Stomach (tissue), 9 donors: ENCODE data around the gene EME2. TPM values are rescaled to one million over a fixed set of nuclear protein-coding genes. Genes with fewer than 3 reads are reported as not detected.

ENCODE experiments used
- DNase-seq, 2 donors: peaks; one replicate each; pipeline versions ENCODE4 v3.0.0 to v3.0.0-alpha.2; 2013 to 2019
- H3K27ac ChIP-seq, 5 donors: fragments of 200-600 bp in 4 of 5; sonication (generic) in 4 of 5; one replicate each; pipeline ENCODE4 v1.5.1; 2013 to 2019; ENCODE audit warnings: mild to moderate bottlenecking in 1 of 5, moderate library complexity in 1 of 5
- H3K27me3 ChIP-seq, 3 donors: fragments of 200-600 bp; sonication (generic); one replicate each; pipeline ENCODE4 v1.5.1; 2017 to 2019; ENCODE audit warnings: mixed run types in 1 of 3
- H3K36me3 ChIP-seq, 4 donors: fragments of 200-600 bp; sonication (generic); 1 replicate in 3 of 4; 2 replicates in 1 of 4; pipeline ENCODE4 v1.5.1; 2016 to 2019
- H3K4me1 ChIP-seq, 4 donors: fragments of 200-600 bp; sonication (generic); one replicate each; pipeline ENCODE4 v1.5.1; 2016 to 2019
- H3K4me3 ChIP-seq, 4 donors: fragments of 200-600 bp; sonication (generic) in 3 of 4; one replicate each; pipeline ENCODE4 v1.5.1; 2016 to 2019; ENCODE audit warnings: mild to moderate bottlenecking in 1 of 4
- H3K9me3 ChIP-seq, 4 donors: fragments of 200-600 bp; sonication (generic); one replicate each; pipeline ENCODE4 v1.5.1; 2016 to 2019
- CTCF ChIP-seq, 7 experiments: fragments of 450-650 bp in 4 of 7; fragments of 200-600 bp in 3 of 7; sonication (generic) in 3 of 7; IDR thresholded peaks; one replicate each; pipeline ENCODE4 v1.5.1; 2016 to 2019; ENCODE audit warnings: antibody characterized with exemption in 7 of 7, control low read depth in 2 of 7, mild to moderate bottlenecking in 1 of 7
- EP300 ChIP-seq: sonication (generic); formaldehyde crosslinking; IDR thresholded peaks from one replicate; pipeline ENCODE4 v1.6.1; 2017; ENCODE audit warnings: antibody characterized with exemption
- POLR2A ChIP-seq, 4 donors: fragments of 450-650 bp; IDR thresholded peaks; one replicate each; pipeline ENCODE4 v1.6.1; 2016; ENCODE audit warnings: antibody characterized with exemption in 4 of 4, control low read depth in 2 of 4, mild to moderate bottlenecking in 1 of 4, moderate library complexity in 1 of 4
- POLR2AphosphoS5 ChIP-seq, 3 donors: sonication (generic); formaldehyde crosslinking; IDR thresholded peaks; one replicate each; pipeline ENCODE4 v1.6.1; 2016; ENCODE audit warnings: antibody characterized with exemption in 3 of 3
- WGBS, 5 donors: extraction: QIAGEN DNeasy Blood & Tissue Kit in 3 of 5; methylation state at CpG; one replicate each; pipeline versions ENCODE4 v1.1.5 to v1.1.7; 2013 to 2018; 5-methylcytosine and 5-hydroxymethylcytosine counted together
- intact Hi-C: fragments of 100-400 bp; cut with DNase I; formaldehyde crosslinking; loops from one replicate; pipeline ENCODE4 v1.15.1; 2023; ENCODE audit warnings: low total_unique reads
- polyA plus RNA-seq, 3 donors: library from polyadenylated mRNA; stranded (reverse); fragments of 200-250 nt; gene quantifications; one replicate each; pipeline ENCODE4 v1.2.3, GENCODE V29; 2013
- small RNA-seq, 4 donors: library from RNA; depleted of rRNA; stranded (forward); fragments of <200 nt; gene quantifications; one replicate each; pipeline ENCODE3, GENCODE V24; 2016
- total RNA-seq, 5 donors: library from RNA; depleted of rRNA; stranded (reverse); fragments of >200 nt; gene quantifications; one replicate each; pipeline versions ENCODE4 v1.1.0 to v1.2.3, GENCODE V29; 2014 to 2016
- donor health status: healthy with polysubstance abuse.
- donor health status: Bipolar disorder and iron deficiency.
- donor health status: healthy.

EME2 gene
- total and polyA plus RNA-seq, 8 donors = 2.6 to 94.1 (median 13.3) TPM

GRCh38 chr16:1821861-1822611 is 49.4 kb downstream of the EME2 start:
- WGBS, 5 donors = 90 to 92% (median 92%) methylated on average over 21 to 24 of the region's 24 CpGs
- peaks cover 20 to 60% (median 60%) of the 10 kb centered on the region in 4 donors for H3K36me3 ChIP-seq

GRCh38 chr16:1822801-1823200 is 50.2 kb downstream of the EME2 start:
- no peak overlapping the region for H3K27ac ChIP-seq
- no peak for TF ChIP-seq CTCF (IDR thresholded peaks at IDR 0.05)
- TF ChIP-seq POLR2A (IDR thresholded peaks at IDR 0.05) = no peak
- TF ChIP-seq POLR2AphosphoS5 (IDR thresholded peaks at IDR 0.05) = no peak
- TF ChIP-seq EP300 = no peak
- WGBS, 5 donors = 91 to 95% (median 94%) methylated on average over 16 of the region's 16 CpGs
- H3K9me3 ChIP-seq = no peaks in the 10 kb centered on the region
- peaks cover 13 to 35% (median 30%) of the 10 kb centered on the region in 4 donors for H3K4me1 ChIP-seq
- peaks cover 19 to 53% (median 52%) of the 10 kb centered on the region in 4 donors for H3K36me3 ChIP-seq
- H3K27me3 ChIP-seq = no peaks in the 10 kb centered on the region
- H3K4me3 ChIP-seq = no peak overlapping the region
- intact Hi-C loops = no loop called here
- DNase-seq = no peak

More at GRCh38 chr16:1821861-1822611, 49.4 kb downstream of the EME2 start:
- intact Hi-C loops = no loop called here
- no peak overlapping the region for H3K27ac ChIP-seq
- no peaks in the 10 kb centered on the region for H3K27me3 ChIP-seq
- H3K9me3 ChIP-seq = no peaks in the 10 kb centered on the region
- H3K4me1 ChIP-seq = peaks cover 10 to 28% (median 25%) of the 10 kb centered on the region in 4 donors
- TF ChIP-seq CTCF (IDR thresholded peaks at IDR 0.05) = no peak
- no peak for TF ChIP-seq POLR2A (IDR thresholded peaks at IDR 0.05)
- TF ChIP-seq POLR2AphosphoS5 (IDR thresholded peaks at IDR 0.05) = no peak
- no peak for TF ChIP-seq EP300
- H3K4me3 ChIP-seq = no peak overlapping the region
- no peak for DNase-seq

GRCh38 chr16:1823821-1824220 is 51.2 kb downstream of the EME2 start:
- H3K36me3 ChIP-seq = peaks cover 16 to 43% (median 42%) of the 10 kb centered on the region in 4 donors
- H3K27ac ChIP-seq = no peak overlapping the region
- no peaks in the 10 kb centered on the region for H3K27me3 ChIP-seq
- H3K9me3 ChIP-seq = no peaks in the 10 kb centered on the region
- WGBS, 5 donors = 38 to 51% (median 42%) methylated on average over 9 of the region's 9 CpGs
- H3K4me1 ChIP-seq = peaks cover 20 to 46% (median 40%) of the 10 kb centered on the region in 4 donors
- intact Hi-C loops = no loop called here
- no peak for TF ChIP-seq EP300
- no peak for TF ChIP-seq POLR2AphosphoS5 (IDR thresholded peaks at IDR 0.05)
- TF ChIP-seq CTCF (IDR thresholded peaks at IDR 0.05) = no peak
- no peak for TF ChIP-seq POLR2A (IDR thresholded peaks at IDR 0.05)
- H3K4me3 ChIP-seq = no peak overlapping the region
- DNase-seq = peak; percentile 55 to 83

- intact Hi-C loops = no loop called here
- H3K27me3 ChIP-seq = no peaks in the 10 kb centered on the region
- peak overlapping the region; percentile 73 to 98 (median 94) for H3K27ac ChIP-seq
- 41 to 60% (median 48%) methylated on average over 15 of the region's 15 CpGs for WGBS, 5 donors
- peaks cover 11 to 31% (median 27%) of the 10 kb centered on the region in 4 donors for H3K36me3 ChIP-seq
- H3K4me3 ChIP-seq = peak overlapping the region; percentile 88 to 100 (median 96)
- H3K9me3 ChIP-seq = no peaks in the 10 kb centered on the region
- TF ChIP-seq POLR2AphosphoS5 (IDR thresholded peaks at IDR 0.05) = no peak
- no peak for TF ChIP-seq EP300
- no peak for TF ChIP-seq CTCF (IDR thresholded peaks at IDR 0.05)
- no peak for TF ChIP-seq POLR2A (IDR thresholded peaks at IDR 0.05)
- H3K4me1 ChIP-seq = peaks cover 29 to 61% (median 56%) of the 10 kb centered on the region in 4 donors
- DNase-seq = peak in 1 of 2 donors; percentile 46
Observed at GRCh38 chr16:1825381-1825863, 52.8 kb downstream of the EME2 start.

Small RNAs within 50 kb of the gene (small RNA-seq; reads per million reads assigned to genes)
- 0 to 1.4 (median 0.26) reads per million in 4 donors for gene MIR3177

Other genes with a start within 250 kb of the EME2 start
- 10 to 100 TPM in 3 of 5 donors, 1 to 10 TPM in 2; 2.7 to 45.8 (median 15.2) TPM for gene TMEM204, start 239.1 kb upstream of the EME2 start, total RNA-seq
- gene TMEM204, start 239.1 kb upstream of the EME2 start, polyA plus RNA-seq = 10 to 100 TPM; 10.2 to 20.5 (median 19.9) TPM
- 10 to 100 TPM in 3 of 5 donors, 1 to 10 TPM in 2; 4.7 to 19.7 (median 17.4) TPM for gene IFT140, start 160.7 kb upstream of the EME2 start, total RNA-seq
- 1 to 10 TPM; 5.8 to 8.5 (median 8.0) TPM for gene IFT140, start 160.7 kb upstream of the EME2 start, polyA plus RNA-seq
- gene CRAMP1, start 160.4 kb upstream of the EME2 start, total RNA-seq = 10 to 100 TPM in 4 of 5 donors, 1 to 10 TPM in 1; 9.9 to 28.1 (median 14.6) TPM
- gene CRAMP1, start 160.4 kb upstream of the EME2 start, polyA plus RNA-seq = 1 to 10 TPM; 3.4 to 4.6 (median 4.6) TPM
- gene JPT2, start 94.5 kb upstream of the EME2 start, total RNA-seq = 100 to 1,000 TPM in 1 of 5 donors, 10 to 100 TPM in 4; 13.4 to 118 (median 49.3) TPM
- 10 to 100 TPM; 24.3 to 34.4 (median 24.4) TPM for gene JPT2, start 94.5 kb upstream of the EME2 start, polyA plus RNA-seq
- gene MAPK8IP3, start 66.6 kb upstream of the EME2 start, total RNA-seq = 100 to 1,000 TPM in 3 of 5 donors, 10 to 100 TPM in 2; 42.6 to 320 (median 133) TPM
- 10 to 100 TPM; 10.1 to 38.9 (median 29.9) TPM for gene MAPK8IP3, start 66.6 kb upstream of the EME2 start, polyA plus RNA-seq
- 100 to 1,000 TPM in 2 of 5 donors, 10 to 100 TPM in 3; 18.7 to 420 (median 52.1) TPM for gene NME3, start 1.3 kb upstream of the EME2 start, total RNA-seq
- 100 to 1,000 TPM; 116 to 194 (median 135) TPM for gene NME3, start 1.3 kb upstream of the EME2 start, polyA plus RNA-seq
- 100 to 1,000 TPM in 1 of 5 donors, 10 to 100 TPM in 4; 21.1 to 204 (median 64.7) TPM for gene MRPS34, start 324 bp downstream of the EME2 start, total RNA-seq
- 100 to 1,000 TPM; 120 to 155 (median 126) TPM for gene MRPS34, start 324 bp downstream of the EME2 start, polyA plus RNA-seq
- 100 to 1,000 TPM in 1 of 5 donors, 10 to 100 TPM in 4; 22.2 to 186 (median 70.9) TPM for gene SPSB3, start 9.8 kb downstream of the EME2 start, total RNA-seq
- 100 to 1,000 TPM in 1 of 3 donors, 10 to 100 TPM in 2; 54.2 to 111 (median 83.6) TPM for gene SPSB3, start 9.8 kb downstream of the EME2 start, polyA plus RNA-seq
- 100 to 1,000 TPM in 1 of 5 donors, 10 to 100 TPM in 4; 14.7 to 171 (median 54.8) TPM for gene NUBP2, start 10.2 kb downstream of the EME2 start, total RNA-seq
- 10 to 100 TPM; 60.6 to 86.0 (median 74.7) TPM for gene NUBP2, start 10.2 kb downstream of the EME2 start, polyA plus RNA-seq
- gene IGFALS, start 20.9 kb downstream of the EME2 start, total RNA-seq = 10 to 100 TPM in 2 of 5 donors, 1 to 10 TPM in 2, not detected in 1; 2.9 to 24.6 (median 8.8) TPM
- gene IGFALS, start 20.9 kb downstream of the EME2 start, polyA plus RNA-seq = 10 to 100 TPM in 1 of 3 donors, 1 to 10 TPM in 2; 2.4 to 21.0 (median 6.0) TPM
- gene HAGH, start 54.0 kb downstream of the EME2 start, total RNA-seq = 100 to 1,000 TPM in 1 of 5 donors, 10 to 100 TPM in 4; 30.3 to 119 (median 64.8) TPM
- gene HAGH, start 54.0 kb downstream of the EME2 start, polyA plus RNA-seq = 10 to 100 TPM; 64.9 to 80.2 (median 73.5) TPM
- 100 to 1,000 TPM in 1 of 5 donors, 10 to 100 TPM in 4; 16.7 to 484 (median 36.6) TPM for gene FAHD1, start 54.4 kb downstream of the EME2 start, total RNA-seq
- 10 to 100 TPM; 15.4 to 37.7 (median 22.8) TPM for gene FAHD1, start 54.4 kb downstream of the EME2 start, polyA plus RNA-seq
- gene MEIOB, start 99.4 kb downstream of the EME2 start, total RNA-seq = not detected
- under 1 TPM in 1 of 3 donors, not detected in 2; 0.13 TPM for gene MEIOB, start 99.4 kb downstream of the EME2 start, polyA plus RNA-seq
- not detected for gene HS3ST6, start 145.6 kb downstream of the EME2 start, total RNA-seq
- 1 to 10 TPM in 1 of 3 donors, not detected in 2; 1.6 TPM for gene HS3ST6, start 145.6 kb downstream of the EME2 start, polyA plus RNA-seq
- 10 to 100 TPM in 3 of 5 donors, 1 to 10 TPM in 1, not detected in 1; 6.2 to 61.1 (median 16.3) TPM for gene MSRB1, start 170.4 kb downstream of the EME2 start, total RNA-seq
- 10 to 100 TPM; 31.2 to 68.5 (median 48.9) TPM for gene MSRB1, start 170.4 kb downstream of the EME2 start, polyA plus RNA-seq
- not detected for gene RPL3L, start 181.9 kb downstream of the EME2 start, total RNA-seq
- gene RPL3L, start 181.9 kb downstream of the EME2 start, polyA plus RNA-seq = under 1 TPM in 2 of 3 donors, not detected in 1; 0.05 to 0.19 TPM
- gene NDUFB10, start 186.7 kb downstream of the EME2 start, total RNA-seq = 100 to 1,000 TPM in 1 of 5 donors, 10 to 100 TPM in 4; 28.6 to 119 (median 57.5) TPM
- 100 to 1,000 TPM; 242 to 285 (median 253) TPM for gene NDUFB10, start 186.7 kb downstream of the EME2 start, polyA plus RNA-seq
- 1,000 to 10,000 TPM in 4 of 5 donors, 100 to 1,000 TPM in 1; 997 to 2,615 (median 1,653) TPM for gene RPS2, start 192.0 kb downstream of the EME2 start, total RNA-seq
- 1,000 to 10,000 TPM; 2,720 to 4,842 (median 2,788) TPM for gene RPS2, start 192.0 kb downstream of the EME2 start, polyA plus RNA-seq
- not detected for gene RNF151, start 194.0 kb downstream of the EME2 start, total RNA-seq
- gene RNF151, start 194.0 kb downstream of the EME2 start, polyA plus RNA-seq = not detected
- gene TBL3, start 199.2 kb downstream of the EME2 start, total RNA-seq = 100 to 1,000 TPM in 1 of 5 donors, 10 to 100 TPM in 3, 1 to 10 TPM in 1; 9.4 to 174 (median 26.3) TPM
- 10 to 100 TPM; 32.7 to 52.7 (median 48.9) TPM for gene TBL3, start 199.2 kb downstream of the EME2 start, polyA plus RNA-seq
- gene NOXO1, start 208.7 kb downstream of the EME2 start, total RNA-seq = 10 to 100 TPM in 1 of 5 donors, not detected in 4; 58.2 TPM
- 1 to 10 TPM; 1.2 to 3.4 (median 2.6) TPM for gene NOXO1, start 208.7 kb downstream of the EME2 start, polyA plus RNA-seq
- gene GFER, start 211.4 kb downstream of the EME2 start, total RNA-seq = 100 to 1,000 TPM in 1 of 5 donors, 10 to 100 TPM in 1, 1 to 10 TPM in 3; 3.1 to 313 (median 9.9) TPM
- 10 to 100 TPM; 31.2 to 50.6 (median 36.1) TPM for gene GFER, start 211.4 kb downstream of the EME2 start, polyA plus RNA-seq
- 1 to 10 TPM in 1 of 5 donors, not detected in 4; 1.7 TPM for gene SYNGR3, start 217.2 kb downstream of the EME2 start, total RNA-seq
- gene SYNGR3, start 217.2 kb downstream of the EME2 start, polyA plus RNA-seq = 1 to 10 TPM in 1 of 3 donors, not detected in 2; 1.3 TPM
- gene ZNF598, start 237.0 kb downstream of the EME2 start, total RNA-seq = 10 to 100 TPM; 16.3 to 86.2 (median 34.8) TPM
- 10 to 100 TPM; 21.1 to 31.0 (median 21.4) TPM for gene ZNF598, start 237.0 kb downstream of the EME2 start, polyA plus RNA-seq
- under 1 TPM in 1 of 5 donors, not detected in 4; 0.55 TPM for gene NPW, start 247.0 kb downstream of the EME2 start, total RNA-seq
- gene NPW, start 247.0 kb downstream of the EME2 start, polyA plus RNA-seq = 10 to 100 TPM in 1 of 3 donors, 1 to 10 TPM in 2; 1.6 to 12.4 (median 2.4) TPM